Epithelial cell of proximal tubule (primary cell): Measurements from ENCODE around the gene RAP1GAP. TPM values are rescaled to one million over a fixed set of nuclear protein-coding genes. Genes with fewer than 3 reads are reported as not detected.

ENCODE experiments used
- DNase-seq: peaks from one replicate; pipeline ENCODE4 v3.0.0-alpha.2; 2011; ENCODE audit warnings: low read depth
- H3K4me3 ChIP-seq: 2 replicates; pipeline ENCODE4 v1.5.1; 2011; ENCODE audit warnings: low read depth, mild to moderate bottlenecking, low read length
- total RNA-seq: library from RNA; depleted of rRNA; stranded (reverse); fragments of >200 nt; gene quantifications from 2 replicates; pipeline ENCODE4 v1.2.3, GENCODE V29; 2015
- TF ChIP-seq, protein P1 (sequence below): conservative IDR thresholded peaks from 2 replicates; pipeline ENCODE4 v1.5.1; 2012; ENCODE audit warnings: low read depth, mild to moderate bottlenecking, low read length

Gene RAP1GAP
- total RNA-seq, 1 donor from 2014 or later = 2.4 TPM

DNA sequence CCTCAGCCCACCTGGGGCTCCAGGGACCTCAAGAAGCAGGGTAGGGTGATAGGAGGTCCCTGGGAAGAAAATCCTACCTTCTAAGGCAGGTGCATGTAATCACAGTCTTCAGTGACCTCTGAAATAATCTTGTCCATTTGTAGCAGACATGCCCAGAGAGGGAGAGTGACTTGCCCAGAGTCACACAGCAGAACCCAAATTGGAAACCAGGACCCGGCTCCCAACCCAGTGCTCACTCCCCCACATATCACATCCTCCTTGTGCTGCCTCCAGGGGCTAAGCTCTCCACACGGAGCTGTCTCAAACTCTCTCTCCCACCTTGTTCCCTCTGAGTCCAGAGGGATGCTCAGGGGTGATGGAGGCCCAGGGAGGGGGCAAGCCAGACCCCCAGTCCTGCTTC, 72.5 kb downstream of the RAP1GAP start:
- no peak overlapping the region for H3K4me3 ChIP-seq
- no peak for DNase-seq
- TF ChIP-seq, protein P1, sequence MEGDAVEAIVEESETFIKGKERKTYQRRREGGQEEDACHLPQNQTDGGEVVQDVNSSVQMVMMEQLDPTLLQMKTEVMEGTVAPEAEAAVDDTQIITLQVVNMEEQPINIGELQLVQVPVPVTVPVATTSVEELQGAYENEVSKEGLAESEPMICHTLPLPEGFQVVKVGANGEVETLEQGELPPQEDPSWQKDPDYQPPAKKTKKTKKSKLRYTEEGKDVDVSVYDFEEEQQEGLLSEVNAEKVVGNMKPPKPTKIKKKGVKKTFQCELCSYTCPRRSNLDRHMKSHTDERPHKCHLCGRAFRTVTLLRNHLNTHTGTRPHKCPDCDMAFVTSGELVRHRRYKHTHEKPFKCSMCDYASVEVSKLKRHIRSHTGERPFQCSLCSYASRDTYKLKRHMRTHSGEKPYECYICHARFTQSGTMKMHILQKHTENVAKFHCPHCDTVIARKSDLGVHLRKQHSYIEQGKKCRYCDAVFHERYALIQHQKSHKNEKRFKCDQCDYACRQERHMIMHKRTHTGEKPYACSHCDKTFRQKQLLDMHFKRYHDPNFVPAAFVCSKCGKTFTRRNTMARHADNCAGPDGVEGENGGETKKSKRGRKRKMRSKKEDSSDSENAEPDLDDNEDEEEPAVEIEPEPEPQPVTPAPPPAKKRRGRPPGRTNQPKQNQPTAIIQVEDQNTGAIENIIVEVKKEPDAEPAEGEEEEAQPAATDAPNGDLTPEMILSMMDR = no peak

DNA sequence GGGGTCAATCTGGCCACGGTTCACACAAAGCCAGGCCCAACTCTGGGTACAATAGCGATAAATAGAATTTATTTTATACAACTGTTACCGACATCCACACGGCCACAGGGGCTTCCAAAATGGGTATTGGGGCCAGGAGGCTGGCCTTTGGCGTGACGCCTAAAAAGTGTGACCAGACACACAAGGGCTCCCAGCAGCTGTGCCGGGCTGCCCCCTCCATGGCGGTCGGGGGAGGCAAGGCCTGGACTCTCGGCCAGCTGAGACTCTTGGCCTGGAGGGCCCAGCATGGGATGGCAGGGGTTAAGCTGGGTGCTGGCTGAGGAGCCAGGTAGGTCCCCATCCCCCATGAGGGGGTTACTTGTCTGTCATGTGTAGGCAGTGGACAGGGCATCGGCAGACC, 73.0 kb downstream of the RAP1GAP start:
- TF ChIP-seq, protein P1 = no peak
- no peak for DNase-seq
- H3K4me3 ChIP-seq = no peak overlapping the region

DNA sequence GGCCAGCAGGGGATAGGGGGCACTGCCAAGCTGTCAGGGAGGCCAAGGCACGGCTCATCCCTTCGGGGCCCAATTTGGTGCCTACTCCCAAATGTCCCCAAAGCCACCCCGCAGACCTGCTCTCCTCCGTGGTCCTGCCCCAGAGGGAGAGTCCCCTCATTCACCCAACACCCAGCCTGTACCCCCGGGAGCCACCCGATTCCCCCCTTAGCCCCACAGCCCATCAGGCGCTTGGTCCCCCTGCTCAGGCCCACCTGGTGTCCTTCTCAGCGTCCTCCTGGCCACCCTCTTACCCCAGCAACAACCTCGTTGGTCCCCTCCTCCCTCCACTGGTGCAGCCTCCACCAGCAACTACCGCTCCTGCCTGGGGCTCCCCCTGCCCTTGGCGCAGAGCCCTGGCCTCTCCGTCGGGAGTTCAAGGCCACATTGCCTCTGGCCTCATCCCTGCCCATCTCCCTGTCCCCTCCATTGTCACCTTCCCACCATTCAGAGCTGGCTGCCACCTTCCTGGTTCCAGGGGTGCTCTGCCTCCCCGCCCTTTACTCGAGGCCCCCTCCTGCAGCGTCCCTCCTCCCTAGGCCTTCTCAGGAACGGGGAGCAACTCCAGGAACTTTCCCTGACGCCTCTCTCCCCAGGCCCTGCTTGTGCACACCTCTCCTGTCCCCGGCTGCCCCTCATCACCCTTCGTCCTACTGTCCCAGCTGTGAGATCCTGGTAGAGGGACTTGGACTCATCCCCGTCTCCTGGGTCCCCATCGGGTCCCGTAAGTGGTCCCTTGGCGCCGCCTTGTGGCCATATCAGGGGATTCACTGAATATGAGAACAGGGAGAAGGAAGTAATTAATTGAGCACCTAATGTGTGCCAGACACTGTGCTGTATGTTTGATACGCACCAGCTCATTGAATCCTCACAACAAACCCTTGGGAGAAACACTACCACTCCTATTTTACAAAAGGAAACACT, 73.9 kb downstream of the RAP1GAP start:
- TF ChIP-seq, protein P1 = peak; percentile 82
- no peak for DNase-seq

DNA sequence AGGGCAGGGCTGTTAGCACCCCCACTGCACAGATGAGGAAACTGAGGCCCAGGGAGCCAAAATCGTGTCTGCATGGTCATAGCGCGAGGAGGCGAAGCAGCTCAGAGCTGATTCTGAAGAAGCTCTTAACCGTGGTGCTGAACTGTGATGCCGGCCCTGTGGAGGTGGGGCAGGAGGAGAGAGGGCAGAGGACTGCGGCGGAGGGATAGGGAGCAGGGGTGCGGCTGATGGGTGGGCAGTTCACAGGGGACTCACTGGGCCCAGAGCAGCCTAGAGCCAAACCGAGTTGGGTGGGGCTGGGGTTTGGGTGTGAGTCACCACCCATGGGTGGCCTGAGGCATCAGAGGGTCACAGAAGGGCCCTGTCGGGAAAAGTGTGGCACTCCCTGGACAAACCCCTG, 74.7 kb downstream of the RAP1GAP start:
- no peak for DNase-seq
- TF ChIP-seq, protein P1 = no peak
- no peak overlapping the region for H3K4me3 ChIP-seq

More for the DNA sequence above, 73.9 kb downstream of the RAP1GAP start:
- no peak overlapping the region for H3K4me3 ChIP-seq

DNA sequence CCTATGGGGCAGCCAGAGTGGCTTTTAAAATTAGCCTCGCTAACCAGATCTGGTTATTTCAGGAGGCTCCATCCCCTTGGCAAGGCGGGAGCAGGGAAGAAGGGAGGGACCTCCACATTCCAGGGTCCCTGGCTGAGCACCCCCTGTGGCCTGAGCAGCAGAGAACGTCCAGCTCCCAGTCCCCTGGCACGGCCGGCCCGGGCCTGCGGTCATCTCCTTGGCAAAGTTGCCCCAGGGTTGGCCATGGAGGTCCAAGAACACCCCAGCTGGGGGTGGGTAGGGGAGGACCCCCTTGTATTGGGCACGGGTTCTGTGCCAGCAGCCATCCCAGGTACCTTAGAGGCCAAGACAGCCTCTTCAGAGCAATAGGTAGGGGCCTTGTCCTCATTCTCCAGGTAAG, 75.9 kb downstream of the RAP1GAP start:
- H3K4me3 ChIP-seq = no peak overlapping the region
- TF ChIP-seq, protein P1 = no peak
- DNase-seq = no peak

DNA sequence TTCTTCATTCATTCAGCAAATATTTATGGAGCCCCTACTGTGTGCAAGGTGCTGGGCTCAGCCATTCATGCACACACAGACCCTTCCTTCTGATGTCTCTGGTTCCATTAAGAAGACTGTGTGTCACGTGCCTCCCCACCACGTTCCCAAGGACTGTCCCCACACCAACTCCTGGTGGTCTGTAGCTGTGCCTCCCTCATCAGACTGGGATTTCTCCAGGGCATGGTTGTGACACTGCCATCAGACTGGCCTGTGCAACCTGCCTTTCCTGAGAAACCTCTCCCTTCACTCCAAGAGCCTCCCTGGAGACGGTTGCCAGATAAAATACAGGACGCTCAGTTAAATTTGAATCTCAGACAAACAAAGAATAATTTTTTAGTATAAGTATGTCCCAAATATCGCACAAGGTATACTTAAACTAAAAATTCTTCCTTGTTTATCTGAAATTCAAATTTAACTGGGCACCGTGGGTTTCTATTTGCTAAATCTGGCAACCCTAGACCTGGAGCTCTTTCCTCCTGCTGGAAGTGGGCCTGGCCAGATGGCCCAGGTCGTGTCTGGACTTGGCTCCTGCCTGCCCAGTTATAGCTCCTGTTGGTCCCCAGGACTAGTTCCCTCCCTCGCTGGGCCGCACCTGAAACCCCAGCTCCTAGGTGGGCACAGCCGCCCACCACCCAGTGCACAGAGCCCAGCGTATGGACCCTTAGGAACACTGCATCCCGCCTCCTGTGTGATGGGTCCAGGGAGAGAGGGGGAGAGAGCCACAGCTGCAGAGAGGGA, 76.9 kb downstream of the RAP1GAP start:
- H3K4me3 ChIP-seq = no peak overlapping the region
- TF ChIP-seq, protein P1 = no peak
- DNase-seq = no peak
